Activated CD8-positive, alpha-beta T cell treated with anti-CD3 and anti-CD28 coated beads, Interleukin-2, amount 10 ng/mL, durations not matched to agents 7 days and 5 days (primary cell): Measurements from ENCODE around the gene CCDC50. TPM values are rescaled to one million over a fixed set of nuclear protein-coding genes. Genes with fewer than 3 reads are reported as not detected.

Experiments
- ATAC-seq: fragments of 150-1000 bp; cut with Tn5 transposase; one replicate; pipeline ENCODE4 v1.10.0; 2021; ENCODE audit warnings: moderate library complexity
- CTCF ChIA-PET: fragments of 350-600 bp; sonication (Branson Sonifier 250); formaldehyde crosslinking; loops from one replicate; lab custom pipeline; 2021; ENCODE audit warnings: antibody characterized with exemption; lab: Charles Lee
- POLR2A ChIA-PET: fragments of 350-600 bp; sonication (Branson Sonifier 250); formaldehyde crosslinking; loops from one replicate; lab custom pipeline; 2021; ENCODE audit warnings: antibody characterized with exemption; lab: Charles Lee
- DNase-seq: peaks from one replicate; pipeline ENCODE4 v3.0.0-alpha.2; 2020
- H3K27ac Mint-ChIP-seq: one replicate; pipeline ENCODE4 v1.8.0; 2021; ENCODE audit warnings: mild to moderate bottlenecking, mixed read lengths
- H3K27me3 Mint-ChIP-seq: one replicate; pipeline ENCODE4 v1.8.0; 2021; ENCODE audit warnings: low read depth, mixed read lengths
- H3K36me3 Mint-ChIP-seq: one replicate; pipeline ENCODE4 v1.8.0; 2021; ENCODE audit warnings: low read depth, mixed read lengths
- H3K4me1 Mint-ChIP-seq: one replicate; pipeline ENCODE4 v1.8.0; 2021; ENCODE audit warnings: low read depth, mixed read lengths
- H3K4me3 Mint-ChIP-seq: one replicate; pipeline ENCODE4 v1.8.0; 2021; ENCODE audit warnings: mild to moderate bottlenecking, mixed read lengths
- H3K9me3 Mint-ChIP-seq: one replicate; pipeline ENCODE4 v1.8.0; 2022; ENCODE audit warnings: mixed read lengths; ENCODE audit not compliant: insufficient read depth
- total RNA-seq, 2 experiments: library from RNA; stranded (reverse); gene quantifications; one replicate each; pipeline ENCODE4 v1.2.3, GENCODE V29; 2021

Gene CCDC50, protein sequence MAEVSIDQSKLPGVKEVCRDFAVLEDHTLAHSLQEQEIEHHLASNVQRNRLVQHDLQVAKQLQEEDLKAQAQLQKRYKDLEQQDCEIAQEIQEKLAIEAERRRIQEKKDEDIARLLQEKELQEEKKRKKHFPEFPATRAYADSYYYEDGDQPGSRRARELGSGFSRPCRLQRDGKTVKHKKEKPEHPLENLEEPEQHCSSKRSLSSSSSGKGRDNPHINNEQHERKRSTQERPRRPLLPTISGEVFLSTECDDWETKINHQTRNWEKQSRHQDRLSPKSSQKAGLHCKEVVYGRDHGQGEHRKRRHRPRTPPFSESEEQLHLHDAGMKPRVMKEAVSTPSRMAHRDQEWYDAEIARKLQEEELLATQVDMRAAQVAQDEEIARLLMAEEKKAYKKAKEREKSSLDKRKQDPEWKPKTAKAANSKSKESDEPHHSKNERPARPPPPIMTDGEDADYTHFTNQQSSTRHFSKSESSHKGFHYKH
- total RNA-seq, result 1 to 10 TPM; 7.6 to 9.3 TPM

DNA sequence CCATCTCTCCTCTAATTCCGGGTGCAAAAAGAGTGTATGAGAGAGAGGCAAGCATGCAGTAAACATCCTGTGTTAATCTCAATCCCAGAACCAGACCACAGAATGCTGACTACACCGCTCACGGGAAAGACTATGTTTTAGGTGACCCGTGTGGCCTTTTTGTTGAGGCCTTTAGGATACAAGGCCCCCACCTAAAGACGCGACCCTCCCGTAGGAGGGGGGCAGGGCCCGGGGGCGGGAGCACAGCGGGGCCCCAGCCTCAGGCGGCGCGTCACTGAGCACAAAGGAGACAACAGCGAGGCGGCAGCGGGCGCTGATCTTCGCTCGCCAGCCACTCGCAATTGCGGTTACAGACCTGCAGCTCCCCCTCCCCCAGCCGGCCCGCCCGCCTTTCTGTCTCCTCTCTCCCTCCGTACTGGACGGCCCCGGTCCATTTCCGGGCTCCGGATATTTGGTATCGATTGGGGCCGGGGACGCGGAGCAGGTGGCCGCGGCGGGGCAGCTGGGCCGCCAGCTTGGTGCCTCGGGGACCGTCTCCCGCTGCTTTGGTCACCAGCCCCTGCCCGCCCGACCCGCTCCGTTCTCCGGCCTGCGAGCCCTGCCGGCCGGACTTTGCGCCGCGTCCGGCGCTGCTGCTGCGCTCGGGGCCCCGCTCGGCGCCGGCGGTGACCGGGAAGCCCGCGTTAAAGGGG is at the start of gene CCDC50:
TSS of gene CCDC50 (plus strand) at position 433 of the 692 bp plus-strand sequence. CDS start 281 bp downstream, outside the sequence.
- no peaks in the 10 kb centered on the region for H3K9me3 Mint-ChIP-seq
- H3K36me3 Mint-ChIP-seq, result no peaks in the 10 kb centered on the region
- DNase-seq, result peak; percentile 59
- ChIA-PET POLR2A (no interaction called here), CTCF (no interaction called here)
- ATAC-seq, result peak; percentile 71
- peaks cover 20% of the 10 kb centered on the region for H3K27me3 Mint-ChIP-seq
- peak within 1 kb of the TSS; percentile 57 for H3K27ac Mint-ChIP-seq
- peaks cover 9% of the 10 kb centered on the region for H3K4me1 Mint-ChIP-seq
- peak within 1 kb of the TSS; percentile 69 for H3K4me3 Mint-ChIP-seq

- CTCF ChIA-PET, result no interaction called here
- no peak overlapping the region for H3K4me3 Mint-ChIP-seq
- no peaks in the 10 kb centered on the region for H3K9me3 Mint-ChIP-seq
- ATAC-seq, result no peak
- no peaks in the 10 kb centered on the region for H3K36me3 Mint-ChIP-seq
- no peaks in the 10 kb centered on the region for H3K27me3 Mint-ChIP-seq
- POLR2A ChIA-PET, result no interaction called here
- no peaks in the 10 kb centered on the region for H3K4me1 Mint-ChIP-seq
- no peak for DNase-seq
- no peak overlapping the region for H3K27ac Mint-ChIP-seq
These were observed 49.1 kb upstream of the CCDC50 start for GRCh38 chr3:191280111-191280510.

- ChIA-PET CTCF (no interaction called here), POLR2A (no interaction called here)
- ATAC-seq (no peak), DNase-seq (no peak)
- H3K4me1 Mint-ChIP-seq, result no peaks in the 10 kb centered on the region
- H3K27me3 Mint-ChIP-seq, result no peaks in the 10 kb centered on the region
- no peak overlapping the region for H3K4me3 Mint-ChIP-seq
- no peak overlapping the region for H3K27ac Mint-ChIP-seq
- H3K36me3 Mint-ChIP-seq, result no peaks in the 10 kb centered on the region
- no peaks in the 10 kb centered on the region for H3K9me3 Mint-ChIP-seq
These were observed 48.3 kb upstream of the CCDC50 start for GRCh38 chr3:191280882-191281281.

GRCh38 chr3:191282251-191283185 is 46.7 kb upstream of the CCDC50 start:
- H3K27ac Mint-ChIP-seq, result no peak overlapping the region
- no peaks in the 10 kb centered on the region for H3K9me3 Mint-ChIP-seq
- H3K27me3 Mint-ChIP-seq, result no peaks in the 10 kb centered on the region
- H3K4me3 Mint-ChIP-seq, result no peak overlapping the region
- POLR2A ChIA-PET, result no interaction called here
- CTCF ChIA-PET, result no interaction called here
- DNase-seq, result no peak
- ATAC-seq, result no peak
- no peaks in the 10 kb centered on the region for H3K4me1 Mint-ChIP-seq
- no peaks in the 10 kb centered on the region for H3K36me3 Mint-ChIP-seq

GRCh38 chr3:191283400-191283799 is 45.8 kb upstream of the CCDC50 start:
- Mint-ChIP-seq H3K27me3 (no peaks in the 10 kb centered on the region), H3K36me3 (no peaks in the 10 kb centered on the region), H3K4me3 (no peak overlapping the region), H3K27ac (no peak overlapping the region), H3K9me3 (no peaks in the 10 kb centered on the region), H3K4me1 (no peaks in the 10 kb centered on the region)
- POLR2A ChIA-PET, result no interaction called here
- ATAC-seq (no peak), DNase-seq (no peak)
- CTCF ChIA-PET, result no interaction called here

GRCh38 chr3:191290311-191291025 is 38.7 kb upstream of the CCDC50 start:
- ATAC-seq (no peak), DNase-seq (no peak)
- CTCF ChIA-PET, result no interaction called here
- Mint-ChIP-seq H3K4me1 (no peaks in the 10 kb centered on the region), H3K27ac (no peak overlapping the region), H3K4me3 (no peak overlapping the region), H3K9me3 (peaks cover 8% of the 10 kb centered on the region), H3K27me3 (no peaks in the 10 kb centered on the region), H3K36me3 (no peaks in the 10 kb centered on the region)
- POLR2A ChIA-PET, result no interaction called here

DNA sequence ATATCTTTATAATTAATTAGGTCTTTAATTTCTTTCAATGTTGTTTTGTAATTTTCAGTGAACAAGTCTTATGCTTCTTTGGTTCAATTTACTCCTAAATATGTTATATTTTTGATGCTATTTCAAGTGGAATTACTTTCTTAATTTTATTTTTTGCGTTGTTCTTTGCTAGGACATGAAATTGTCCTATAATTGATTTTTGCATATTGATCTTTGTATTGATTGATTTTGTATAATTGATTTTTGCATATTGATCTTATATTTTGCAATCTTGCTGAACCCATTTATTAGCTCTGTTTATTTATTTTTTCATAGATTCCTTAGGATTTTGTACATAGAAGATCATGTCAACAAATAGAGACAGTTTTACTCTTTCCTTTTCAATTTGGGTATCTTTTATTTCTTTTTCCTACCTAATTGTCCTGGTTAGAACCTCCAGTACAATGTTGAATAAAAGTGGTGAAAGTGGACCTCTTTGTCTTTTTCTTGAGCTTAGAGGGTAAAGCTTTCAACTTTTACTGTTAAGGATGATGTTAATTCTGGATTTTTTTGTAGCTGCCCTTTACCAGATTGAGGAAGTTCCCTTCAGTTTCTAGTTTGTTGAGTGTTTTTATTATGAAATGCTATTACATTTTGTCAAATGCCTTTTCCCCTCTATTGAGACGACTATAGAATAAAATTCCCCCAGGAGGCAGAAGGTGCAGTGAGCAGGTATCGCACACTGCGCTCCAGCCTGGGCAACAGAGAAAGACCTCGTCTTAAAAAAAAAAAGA is 36.8 kb upstream of the CCDC50 start:
- H3K36me3 Mint-ChIP-seq, result no peaks in the 10 kb centered on the region
- H3K4me1 Mint-ChIP-seq, result no peaks in the 10 kb centered on the region
- no peak overlapping the region for H3K4me3 Mint-ChIP-seq
- CTCF ChIA-PET, result no interaction called here
- no peak for ATAC-seq
- DNase-seq, result no peak
- no peak overlapping the region for H3K27ac Mint-ChIP-seq
- H3K27me3 Mint-ChIP-seq, result no peaks in the 10 kb centered on the region
- peaks cover 8% of the 10 kb centered on the region for H3K9me3 Mint-ChIP-seq
- POLR2A ChIA-PET, result no interaction called here

GRCh38 chr3:191294291-191294690 is 34.9 kb upstream of the CCDC50 start:
- POLR2A ChIA-PET, result no interaction called here
- Mint-ChIP-seq H3K27ac (no peak overlapping the region), H3K4me3 (no peak overlapping the region), H3K36me3 (no peaks in the 10 kb centered on the region), H3K4me1 (no peaks in the 10 kb centered on the region), H3K27me3 (no peaks in the 10 kb centered on the region), H3K9me3 (peaks cover 8% of the 10 kb centered on the region)
- ATAC-seq (no peak), DNase-seq (no peak)
- CTCF ChIA-PET, result no interaction called here

GRCh38 chr3:191296041-191296541 is 33.1 kb upstream of the CCDC50 start:
- Mint-ChIP-seq H3K27ac (no peak overlapping the region), H3K4me3 (no peak overlapping the region), H3K4me1 (no peaks in the 10 kb centered on the region), H3K36me3 (no peaks in the 10 kb centered on the region), H3K27me3 (no peaks in the 10 kb centered on the region), H3K9me3 (peaks cover under 1% of the 10 kb centered on the region)
- POLR2A ChIA-PET, result no interaction called here
- no peak for DNase-seq
- CTCF ChIA-PET, result no interaction called here
- ATAC-seq, result no peak

- Mint-ChIP-seq H3K36me3 (no peaks in the 10 kb centered on the region), H3K4me3 (no peak overlapping the region), H3K9me3 (no peaks in the 10 kb centered on the region), H3K27me3 (no peaks in the 10 kb centered on the region), H3K27ac (no peak overlapping the region), H3K4me1 (no peaks in the 10 kb centered on the region)
- no peak for ATAC-seq
- ChIA-PET CTCF (no interaction called here), POLR2A (no interaction called here)
- no peak for DNase-seq
These were observed 30.3 kb upstream of the CCDC50 start for GRCh38 chr3:191298846-191299245.
